Omental fat pad (tissue), 4 donors: Measurements from ENCODE around the gene XRCC1. TPM values are rescaled to one million over a fixed set of nuclear protein-coding genes. Genes with fewer than 3 reads are reported as not detected.

Experiments used
- ATAC-seq: fragments of 150-250 bp; one replicate; pipeline ENCODE4 v1.9.1; 2016; ENCODE audit warnings: mild to moderate bottlenecking, moderate library complexity; ENCODE audit not compliant: low FRiP score
- DNase-seq: peaks from one replicate; pipeline ENCODE4 v3.0.0-alpha.2; 2019; ENCODE audit warnings: low spot score
- total RNA-seq, 4 donors: library from RNA; depleted of rRNA; stranded (reverse); fragments of >200 nt; gene quantifications; one replicate each; pipeline ENCODE4 v1.1.0, GENCODE V29; 2016
- TF ChIP-seq, protein P1 (sequence below), 3 donors: fragments of 450-650 bp; IDR thresholded peaks; one replicate each; pipeline ENCODE4 v1.5.1; 2016 to 2017; ENCODE audit warnings: antibody characterized with exemption in 3 of 3, mild to moderate bottlenecking in 3 of 3, moderate library complexity in 2 of 3

The XRCC1 gene
- total RNA-seq, 4 donors from 2014 or later, result 13.0 to 24.1 (median 15.8) TPM

DNA sequence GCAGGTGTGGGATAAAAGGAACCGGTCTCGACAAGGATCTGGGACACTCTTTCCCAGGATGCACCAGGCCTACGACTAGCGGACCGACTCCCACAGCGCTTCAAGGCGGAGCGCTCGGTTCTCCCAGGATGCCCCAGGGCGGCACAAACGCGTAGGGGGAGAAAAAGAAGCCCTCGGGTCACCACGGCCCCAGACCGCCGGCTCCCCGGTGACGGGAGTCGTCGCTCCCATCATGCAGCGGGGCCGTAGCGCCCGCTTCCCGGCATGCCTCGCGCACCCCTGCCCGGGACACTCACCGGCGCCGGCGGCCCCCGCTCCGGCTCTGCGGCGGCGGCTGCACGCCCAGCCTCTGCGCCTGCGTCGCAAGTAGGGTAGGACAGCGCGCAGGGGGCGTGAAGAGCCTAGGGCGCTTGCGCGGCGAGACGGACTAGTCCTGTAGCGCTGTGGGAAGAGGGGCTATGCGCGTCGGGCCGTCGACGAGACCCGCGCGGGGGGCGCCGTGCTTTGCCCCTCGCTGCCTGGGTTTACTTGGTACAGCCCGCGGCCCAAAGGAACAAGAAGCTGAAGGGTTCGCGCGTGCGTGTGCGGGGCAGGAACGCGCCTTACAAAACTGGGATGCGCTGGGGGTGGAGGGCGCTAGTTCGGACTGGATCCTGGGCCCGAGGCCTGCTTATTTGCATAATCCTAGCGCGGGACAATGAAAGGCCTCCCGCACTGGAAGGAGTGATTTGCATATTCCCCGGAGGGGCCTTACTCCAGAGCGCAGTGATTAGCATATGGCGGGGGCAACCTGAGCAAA is 44.1 kb upstream of the XRCC1 start, which contains the start of gene ZNF428:
TSS of gene ZNF428 (minus strand) at position 368 of the 799 bp plus-strand sequence. CDS start 5,325 bp downstream, outside the sequence.
- TF ChIP-seq, protein P1, sequence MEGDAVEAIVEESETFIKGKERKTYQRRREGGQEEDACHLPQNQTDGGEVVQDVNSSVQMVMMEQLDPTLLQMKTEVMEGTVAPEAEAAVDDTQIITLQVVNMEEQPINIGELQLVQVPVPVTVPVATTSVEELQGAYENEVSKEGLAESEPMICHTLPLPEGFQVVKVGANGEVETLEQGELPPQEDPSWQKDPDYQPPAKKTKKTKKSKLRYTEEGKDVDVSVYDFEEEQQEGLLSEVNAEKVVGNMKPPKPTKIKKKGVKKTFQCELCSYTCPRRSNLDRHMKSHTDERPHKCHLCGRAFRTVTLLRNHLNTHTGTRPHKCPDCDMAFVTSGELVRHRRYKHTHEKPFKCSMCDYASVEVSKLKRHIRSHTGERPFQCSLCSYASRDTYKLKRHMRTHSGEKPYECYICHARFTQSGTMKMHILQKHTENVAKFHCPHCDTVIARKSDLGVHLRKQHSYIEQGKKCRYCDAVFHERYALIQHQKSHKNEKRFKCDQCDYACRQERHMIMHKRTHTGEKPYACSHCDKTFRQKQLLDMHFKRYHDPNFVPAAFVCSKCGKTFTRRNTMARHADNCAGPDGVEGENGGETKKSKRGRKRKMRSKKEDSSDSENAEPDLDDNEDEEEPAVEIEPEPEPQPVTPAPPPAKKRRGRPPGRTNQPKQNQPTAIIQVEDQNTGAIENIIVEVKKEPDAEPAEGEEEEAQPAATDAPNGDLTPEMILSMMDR (IDR thresholded peaks at IDR 0.05), result no peak
- ATAC-seq (peak; percentile 97), DNase-seq (peak; percentile 69)

- TF ChIP-seq, protein P1 (IDR thresholded peaks at IDR 0.05), result no peak
- ATAC-seq, result peak; percentile 39
- no peak for DNase-seq
Observed at GRCh38 chr19:43618921-43619261, 43.6 kb upstream of the XRCC1 start.

DNA sequence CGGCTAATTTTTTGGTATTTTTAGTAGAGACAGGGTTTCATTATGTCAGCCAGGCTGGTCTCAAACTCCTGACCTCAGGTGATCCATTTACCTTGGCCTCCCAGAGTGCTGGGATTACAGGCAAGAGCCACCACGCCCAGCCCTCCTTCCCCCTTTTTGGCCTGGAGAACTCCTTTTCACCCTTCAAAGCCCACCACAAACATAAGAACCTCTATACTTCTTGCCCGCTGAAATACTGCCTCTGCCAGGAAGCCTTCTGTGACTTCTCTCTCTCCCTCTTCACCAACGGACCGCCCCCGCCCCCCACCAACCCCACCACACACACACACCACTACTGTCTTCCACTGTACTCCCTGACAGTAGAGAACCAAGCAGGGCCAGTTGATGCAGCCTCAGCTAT is 41.6 kb upstream of the XRCC1 start:
- TF ChIP-seq, protein P1 (IDR thresholded peaks at IDR 0.05), result no peak
- ATAC-seq (no peak), DNase-seq (no peak)

- no peak for DNase-seq
- TF ChIP-seq, protein P1 (IDR thresholded peaks at IDR 0.05), result no peak
- ATAC-seq, result no peak
Observed at GRCh38 chr19:43616306-43616705, 41.0 kb upstream of the XRCC1 start.

- TF ChIP-seq, protein P1 (IDR thresholded peaks at IDR 0.05), result no peak
- DNase-seq (no peak), ATAC-seq (no peak)
Observed at GRCh38 chr19:43612374-43612773, 37.0 kb upstream of the XRCC1 start.

- ATAC-seq (no peak), DNase-seq (no peak)
- TF ChIP-seq, protein P1 (IDR thresholded peaks at IDR 0.05), result no peak
Observed at GRCh38 chr19:43611788-43612187, 36.5 kb upstream of the XRCC1 start, which contains the start of gene SRRM5. Gene SRRM5 (plus strand): TSS chr19:43612088. CDS start chr19:43612122, 34 bp downstream.

DNA sequence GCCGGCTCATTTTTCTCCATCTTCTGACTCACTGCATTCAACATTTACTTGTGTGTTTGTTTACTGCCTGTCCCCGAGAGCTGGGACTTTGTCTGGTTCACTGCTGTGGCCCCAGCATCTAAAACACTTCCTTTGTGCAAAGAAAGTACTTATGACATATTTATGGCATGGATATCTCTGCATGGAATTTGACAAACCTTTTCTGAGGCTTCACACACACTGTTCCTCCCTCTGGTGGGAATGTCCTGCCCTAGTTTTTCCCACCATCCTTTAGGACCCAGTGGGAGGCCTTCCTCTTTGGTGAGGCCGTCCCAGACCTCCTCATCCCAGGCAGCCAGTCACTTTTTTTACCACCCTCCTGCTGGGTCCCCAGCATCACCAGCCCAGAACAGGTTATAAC is 35.2 kb upstream of the XRCC1 start:
- no peak for DNase-seq
- no peak for ATAC-seq

More for the DNA sequence above, 35.2 kb upstream of the XRCC1 start:
- TF ChIP-seq, protein P1 (IDR thresholded peaks at IDR 0.05), result no peak
